ENCODE measurements around the gene SFT2D1. TPM values are rescaled to one million over a fixed set of nuclear protein-coding genes. Genes with fewer than 3 reads are reported as not detected.
"Not testable (repeated sequence)": the region's sequence is repeated elsewhere in the genome, so short reads cannot be mapped to it uniquely, and the experiment has no call there.

Gene SFT2D1
- 23.5 TPM for total RNA-seq (ENCODE audit: unreplicated experiment)
- long read RNA-seq, partial matches to known transcripts: 1 of 3 reads
- long read RNA-seq, other reads (novel, unspliced or antisense): 2 of 3 reads

DNA sequence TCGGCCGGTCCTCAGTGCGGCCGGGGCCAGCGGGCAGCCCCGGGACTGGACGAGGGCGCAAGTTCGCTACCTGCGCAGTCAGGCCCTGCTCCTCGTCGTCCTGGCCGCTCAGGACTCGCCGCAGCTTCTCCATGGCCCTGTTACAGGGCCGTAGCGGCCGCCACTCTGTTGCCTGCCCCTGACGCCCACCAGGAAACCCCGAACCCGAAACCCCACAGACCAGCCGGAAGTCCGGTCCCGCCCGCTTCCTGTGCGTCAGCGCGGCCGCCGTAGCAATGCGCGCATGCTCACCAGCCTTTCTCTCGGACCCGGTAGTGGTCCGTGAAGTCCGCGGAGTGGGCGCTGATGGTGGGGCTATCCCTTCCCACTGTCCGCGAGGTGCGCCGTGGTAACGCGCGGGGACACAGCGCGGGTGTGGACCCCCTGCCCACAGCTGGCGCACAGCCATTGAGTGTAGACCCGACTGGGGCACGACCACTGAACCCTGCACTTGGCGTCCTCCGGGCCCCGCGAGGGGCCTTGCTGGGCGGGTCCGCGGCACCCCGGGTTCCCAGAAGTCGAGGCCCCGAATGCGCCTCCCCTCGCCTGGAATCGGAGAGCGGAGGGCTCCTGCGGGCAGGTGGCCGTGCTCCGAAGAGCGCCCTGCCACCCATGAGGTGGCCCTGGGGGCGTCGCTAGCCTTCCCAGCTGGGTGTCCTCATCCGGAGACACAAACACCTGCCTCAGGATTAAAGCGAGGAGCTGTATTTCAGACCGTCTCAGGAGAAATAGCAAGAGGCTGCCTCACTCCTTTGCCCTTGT is at the start of gene SFT2D1:
TSS of gene SFT2D1 (minus strand) at position 197 of the 801 bp plus-strand sequence. CDS start at position 133, 64 bp downstream.
- DNase-seq: peak; percentile 89
- peaks cover 2% of the 10 kb centered on the region for H3K27me3 Mint-ChIP-seq (ENCODE audit: unreplicated experiment)
- peaks cover 6% of the 10 kb centered on the region for H3K9me3 Mint-ChIP-seq (ENCODE audit: unreplicated experiment)
- no peaks in the 10 kb centered on the region for H3K36me3 Mint-ChIP-seq (ENCODE audit: unreplicated experiment)
- peak within 1 kb of the TSS; percentile 78 for H3K27ac Mint-ChIP-seq (ENCODE audit: unreplicated experiment)
- peaks cover 2% of the 10 kb centered on the region for H3K4me1 Mint-ChIP-seq (ENCODE audit: low read depth, unreplicated experiment)
- TF ChIP-seq, protein P1, sequence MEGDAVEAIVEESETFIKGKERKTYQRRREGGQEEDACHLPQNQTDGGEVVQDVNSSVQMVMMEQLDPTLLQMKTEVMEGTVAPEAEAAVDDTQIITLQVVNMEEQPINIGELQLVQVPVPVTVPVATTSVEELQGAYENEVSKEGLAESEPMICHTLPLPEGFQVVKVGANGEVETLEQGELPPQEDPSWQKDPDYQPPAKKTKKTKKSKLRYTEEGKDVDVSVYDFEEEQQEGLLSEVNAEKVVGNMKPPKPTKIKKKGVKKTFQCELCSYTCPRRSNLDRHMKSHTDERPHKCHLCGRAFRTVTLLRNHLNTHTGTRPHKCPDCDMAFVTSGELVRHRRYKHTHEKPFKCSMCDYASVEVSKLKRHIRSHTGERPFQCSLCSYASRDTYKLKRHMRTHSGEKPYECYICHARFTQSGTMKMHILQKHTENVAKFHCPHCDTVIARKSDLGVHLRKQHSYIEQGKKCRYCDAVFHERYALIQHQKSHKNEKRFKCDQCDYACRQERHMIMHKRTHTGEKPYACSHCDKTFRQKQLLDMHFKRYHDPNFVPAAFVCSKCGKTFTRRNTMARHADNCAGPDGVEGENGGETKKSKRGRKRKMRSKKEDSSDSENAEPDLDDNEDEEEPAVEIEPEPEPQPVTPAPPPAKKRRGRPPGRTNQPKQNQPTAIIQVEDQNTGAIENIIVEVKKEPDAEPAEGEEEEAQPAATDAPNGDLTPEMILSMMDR (IDR thresholded peaks at IDR 0.05; ENCODE audit: partially characterized antibody, unreplicated experiment): no peak
- H3K4me3 Mint-ChIP-seq (ENCODE audit: unreplicated experiment): peak within 1 kb of the TSS; percentile 95

DNA sequence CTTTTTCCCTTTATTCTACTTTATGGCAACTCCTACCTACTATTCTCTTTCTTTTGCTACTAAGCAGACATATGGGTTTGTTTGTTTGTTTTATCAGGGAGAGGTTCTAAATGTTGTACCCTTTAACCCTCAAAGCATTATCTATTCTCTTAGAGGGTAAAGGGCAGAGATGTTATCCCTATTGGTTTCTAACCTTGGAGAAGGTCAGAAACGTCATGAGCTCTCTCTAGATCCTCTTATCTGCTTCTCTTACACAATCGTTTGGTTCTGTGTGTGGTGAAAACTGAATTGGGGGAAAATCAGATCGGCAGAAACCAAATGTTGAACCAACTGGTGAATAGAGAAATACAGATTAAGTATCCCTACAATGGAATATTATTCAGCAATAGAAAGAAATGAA is 46.8 kb upstream of the SFT2D1 start:
- Mint-ChIP-seq H3K4me1 (ENCODE audit: low read depth, unreplicated experiment) (no peaks in the 10 kb centered on the region), H3K36me3 (ENCODE audit: unreplicated experiment) (no peaks in the 10 kb centered on the region), H3K4me3 (ENCODE audit: unreplicated experiment) (no peak overlapping the region), H3K27ac (ENCODE audit: unreplicated experiment) (no peak overlapping the region), H3K27me3 (ENCODE audit: unreplicated experiment) (no peaks in the 10 kb centered on the region), H3K9me3 (ENCODE audit: unreplicated experiment) (peaks cover 2% of the 10 kb centered on the region)
- TF ChIP-seq, protein P1 (IDR thresholded peaks at IDR 0.05; ENCODE audit: partially characterized antibody, unreplicated experiment): no peak
- no peak for DNase-seq

DNA sequence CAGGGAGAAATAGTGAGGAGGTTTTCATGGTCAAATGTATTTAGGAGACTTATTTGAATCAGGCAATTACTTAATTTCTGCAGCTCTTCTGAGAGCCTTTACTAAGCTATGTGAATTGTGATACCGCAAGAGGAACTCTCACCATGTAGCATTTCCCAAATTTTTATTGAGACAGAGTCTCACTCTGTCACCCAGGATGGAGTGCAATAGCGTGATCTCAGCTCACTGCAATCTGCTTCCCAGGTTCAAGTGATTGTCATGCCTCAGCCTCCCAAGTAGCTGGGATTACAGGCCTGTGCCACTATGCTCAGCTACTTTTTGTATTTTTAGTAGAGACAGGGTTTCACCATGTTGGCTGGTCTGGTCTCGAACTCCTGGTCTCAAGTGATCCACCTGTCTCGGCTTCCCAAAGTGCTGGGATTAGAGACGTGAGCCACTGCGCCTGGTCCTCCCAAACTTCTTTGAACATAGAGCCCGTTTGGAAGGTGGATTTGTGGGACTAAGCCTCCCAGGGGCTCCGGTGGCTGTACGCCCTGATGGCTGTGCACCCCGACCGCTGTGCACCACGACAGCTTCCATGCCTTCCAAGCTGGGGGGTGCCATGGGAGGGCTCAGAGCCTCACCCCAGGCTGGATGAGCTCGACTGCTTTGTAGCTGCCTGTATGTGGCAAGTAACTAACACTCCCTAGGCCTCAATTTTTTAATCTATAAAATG is 46.1 kb upstream of the SFT2D1 start:
- H3K27ac Mint-ChIP-seq (ENCODE audit: unreplicated experiment): no peak overlapping the region
- H3K9me3 Mint-ChIP-seq (ENCODE audit: unreplicated experiment): peaks cover 4% of the 10 kb centered on the region
- no peak for DNase-seq
- TF ChIP-seq, protein P1 (IDR thresholded peaks at IDR 0.05; ENCODE audit: partially characterized antibody, unreplicated experiment): no peak
- no peaks in the 10 kb centered on the region for H3K27me3 Mint-ChIP-seq (ENCODE audit: unreplicated experiment)
- no peak overlapping the region for H3K4me3 Mint-ChIP-seq (ENCODE audit: unreplicated experiment)
- no peaks in the 10 kb centered on the region for H3K36me3 Mint-ChIP-seq (ENCODE audit: unreplicated experiment)
- no peaks in the 10 kb centered on the region for H3K4me1 Mint-ChIP-seq (ENCODE audit: low read depth, unreplicated experiment)

DNA sequence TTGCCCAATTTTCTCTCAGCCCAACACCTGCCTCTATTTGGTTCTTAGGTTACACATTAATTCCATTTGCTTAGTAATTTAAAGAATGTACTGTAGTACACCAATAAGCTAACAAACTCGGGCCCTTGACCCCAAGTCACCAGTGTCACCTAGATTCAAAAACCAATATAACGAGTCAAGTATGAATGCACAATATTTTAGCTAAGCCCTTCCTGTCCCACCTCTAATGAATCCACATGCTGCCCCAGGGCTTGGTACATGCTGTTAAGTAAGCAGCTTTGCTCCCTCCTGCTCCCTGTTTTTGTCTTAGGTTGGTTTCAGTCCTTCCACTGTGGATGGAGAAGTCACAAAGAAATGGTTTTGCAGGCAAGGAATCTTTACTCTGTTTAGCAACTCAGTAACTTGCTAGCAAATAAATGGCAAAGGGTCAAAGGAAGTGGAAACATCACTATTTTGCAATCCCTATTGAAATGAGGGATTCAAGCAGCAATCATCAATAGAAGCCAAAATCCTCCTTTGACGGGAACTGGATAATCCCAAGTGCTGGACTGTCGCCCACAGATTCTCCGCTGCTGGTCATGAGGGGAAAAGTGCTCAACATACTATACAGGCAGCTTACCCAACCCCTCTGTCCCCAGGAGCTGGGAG is 45.4 kb upstream of the SFT2D1 start:
- Mint-ChIP-seq H3K4me3 (ENCODE audit: unreplicated experiment) (no peak overlapping the region), H3K27me3 (ENCODE audit: unreplicated experiment) (no peaks in the 10 kb centered on the region), H3K36me3 (ENCODE audit: unreplicated experiment) (no peaks in the 10 kb centered on the region), H3K9me3 (ENCODE audit: unreplicated experiment) (peaks cover 4% of the 10 kb centered on the region), H3K4me1 (ENCODE audit: low read depth, unreplicated experiment) (no peaks in the 10 kb centered on the region), H3K27ac (ENCODE audit: unreplicated experiment) (no peak overlapping the region)
- TF ChIP-seq, protein P1 (IDR thresholded peaks at IDR 0.05; ENCODE audit: partially characterized antibody, unreplicated experiment): no peak
- no peak for DNase-seq

DNA sequence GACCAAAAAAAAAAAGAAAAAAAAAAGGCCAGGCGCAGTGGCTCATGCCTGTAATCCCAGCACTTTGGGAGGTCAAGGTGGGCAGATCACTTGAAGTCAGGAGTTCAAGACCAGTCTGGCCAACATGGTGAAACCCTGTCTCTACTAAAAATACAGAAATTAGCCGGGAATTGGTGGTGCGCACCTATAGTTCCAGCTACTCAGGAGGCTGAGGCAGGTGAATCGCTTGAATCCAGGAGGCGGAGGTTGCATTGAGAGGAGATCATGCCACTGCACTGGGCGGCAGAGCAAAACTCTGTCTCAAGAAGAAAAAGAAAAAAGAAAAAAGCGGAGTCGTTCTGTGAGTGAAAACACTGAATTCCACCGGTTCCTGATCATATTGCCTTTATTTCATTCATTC is 44.8 kb upstream of the SFT2D1 start:
- H3K4me1 Mint-ChIP-seq (ENCODE audit: low read depth, unreplicated experiment); H3K27me3 Mint-ChIP-seq (ENCODE audit: unreplicated experiment); H3K27ac Mint-ChIP-seq (ENCODE audit: unreplicated experiment); H3K9me3 Mint-ChIP-seq (ENCODE audit: unreplicated experiment); DNase-seq; H3K4me3 Mint-ChIP-seq (ENCODE audit: unreplicated experiment); H3K36me3 Mint-ChIP-seq (ENCODE audit: unreplicated experiment): not testable (repeated sequence)
